GM21360 (cell line): Measurements from ENCODE around the gene EZH1.
A peak's percentile ranks its signal among the peaks of the same experiment; 100 is the strongest.

Experiments
- ATAC-seq: cut with Tn5 transposase; IDR thresholded peaks from one replicate; pipeline ENCODE4 v1.9.1; 2021; ENCODE audit warnings: mild to moderate bottlenecking, moderate library complexity; ENCODE audit not compliant: unreplicated experiment

EZH1 gene

DNA sequence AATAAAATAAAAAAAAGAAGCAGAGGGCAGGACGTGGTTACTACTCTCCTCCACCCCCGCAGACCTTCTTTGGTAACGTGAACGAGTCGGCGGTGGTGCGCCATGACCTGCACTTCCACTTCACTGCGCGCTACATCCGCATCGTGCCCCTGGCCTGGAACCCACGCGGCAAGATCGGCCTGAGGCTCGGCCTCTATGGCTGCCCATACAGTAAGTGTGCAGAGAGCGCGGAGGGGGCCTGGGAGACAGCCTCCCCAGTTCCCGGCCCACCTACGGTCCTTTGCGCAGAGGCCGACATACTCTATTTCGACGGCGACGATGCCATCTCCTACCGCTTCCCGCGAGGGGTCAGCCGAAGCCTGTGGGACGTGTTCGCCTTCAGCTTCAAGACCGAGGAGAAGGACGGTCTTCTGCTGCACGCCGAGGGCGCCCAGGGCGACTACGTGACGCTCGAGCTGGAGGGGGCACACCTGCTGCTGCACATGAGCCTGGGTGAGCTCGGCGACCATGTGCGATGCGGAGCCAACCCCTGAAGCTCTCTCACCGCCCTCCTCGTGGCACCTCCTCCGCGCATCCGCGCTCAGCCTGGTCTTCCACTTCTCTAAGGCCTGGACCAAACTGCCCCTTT lies 59.8 kb downstream of the EZH1 start:
- ATAC-seq, result no peak

DNA sequence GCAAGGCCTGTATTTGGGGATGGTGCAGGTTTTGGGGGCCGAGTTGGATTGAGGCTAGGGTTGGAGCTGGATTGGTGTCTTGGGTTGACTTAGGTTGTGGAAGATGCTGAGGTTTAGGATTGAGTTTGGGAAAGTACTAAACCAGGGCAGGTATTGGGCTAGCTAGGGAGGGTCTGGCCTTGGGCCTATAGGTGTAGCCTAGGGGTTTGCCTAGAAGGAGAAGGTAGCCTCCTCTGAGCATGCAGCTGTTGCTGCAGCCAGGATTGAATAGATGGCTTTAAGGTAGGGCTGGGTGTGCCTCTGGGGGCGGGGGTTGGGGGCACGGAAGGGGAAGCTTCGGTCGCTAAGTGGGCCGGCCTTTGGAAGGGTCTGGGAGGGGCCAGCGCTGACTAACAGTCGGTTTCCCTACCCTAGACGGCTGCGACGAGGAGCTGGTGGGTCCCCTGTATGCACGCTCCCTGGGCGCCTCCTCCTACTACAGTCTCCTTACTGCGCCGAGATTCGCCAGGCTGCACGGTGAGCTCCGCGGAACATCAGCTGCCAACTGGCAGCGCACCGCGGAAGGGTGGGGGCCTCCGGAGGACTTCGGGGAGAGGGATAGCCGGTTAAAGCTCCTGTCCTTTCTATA lies 61.3 kb downstream of the EZH1 start:
- no peak for ATAC-seq

DNA sequence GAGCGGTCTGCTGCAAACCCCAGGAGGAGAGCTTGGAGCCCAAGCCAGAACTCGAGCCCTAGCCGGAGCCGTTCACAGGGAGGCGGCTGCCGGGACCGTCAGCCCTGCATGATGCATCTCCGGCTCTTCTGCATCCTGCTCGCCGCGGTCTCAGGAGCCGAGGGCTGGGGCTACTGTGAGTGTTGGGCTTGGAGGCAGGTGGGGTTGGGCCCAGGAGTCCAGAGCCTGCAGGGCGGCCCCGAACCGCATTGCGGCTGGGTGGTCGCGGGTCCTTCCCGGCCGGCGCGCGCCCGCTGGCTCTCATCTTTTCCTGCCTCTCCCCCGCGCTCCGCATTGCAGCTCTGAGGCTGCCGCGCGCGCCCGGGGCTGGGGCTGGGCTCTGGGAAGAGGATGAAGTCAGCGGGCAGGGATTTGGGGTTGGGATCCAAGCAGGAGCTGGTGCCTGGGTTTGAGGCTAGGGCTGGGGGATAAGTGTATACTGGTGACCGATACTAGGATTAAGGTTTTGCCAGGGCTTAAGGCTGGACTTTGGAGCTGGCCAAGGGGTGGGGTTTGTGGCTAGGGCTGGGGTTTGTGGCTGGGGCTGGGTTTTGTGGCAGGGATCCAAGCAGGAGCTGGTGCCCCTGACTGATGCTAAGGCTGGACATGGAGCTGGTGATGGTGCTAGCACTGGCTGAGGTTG lies 62.0 kb downstream of the EZH1 start:
- no peak for ATAC-seq

DNA sequence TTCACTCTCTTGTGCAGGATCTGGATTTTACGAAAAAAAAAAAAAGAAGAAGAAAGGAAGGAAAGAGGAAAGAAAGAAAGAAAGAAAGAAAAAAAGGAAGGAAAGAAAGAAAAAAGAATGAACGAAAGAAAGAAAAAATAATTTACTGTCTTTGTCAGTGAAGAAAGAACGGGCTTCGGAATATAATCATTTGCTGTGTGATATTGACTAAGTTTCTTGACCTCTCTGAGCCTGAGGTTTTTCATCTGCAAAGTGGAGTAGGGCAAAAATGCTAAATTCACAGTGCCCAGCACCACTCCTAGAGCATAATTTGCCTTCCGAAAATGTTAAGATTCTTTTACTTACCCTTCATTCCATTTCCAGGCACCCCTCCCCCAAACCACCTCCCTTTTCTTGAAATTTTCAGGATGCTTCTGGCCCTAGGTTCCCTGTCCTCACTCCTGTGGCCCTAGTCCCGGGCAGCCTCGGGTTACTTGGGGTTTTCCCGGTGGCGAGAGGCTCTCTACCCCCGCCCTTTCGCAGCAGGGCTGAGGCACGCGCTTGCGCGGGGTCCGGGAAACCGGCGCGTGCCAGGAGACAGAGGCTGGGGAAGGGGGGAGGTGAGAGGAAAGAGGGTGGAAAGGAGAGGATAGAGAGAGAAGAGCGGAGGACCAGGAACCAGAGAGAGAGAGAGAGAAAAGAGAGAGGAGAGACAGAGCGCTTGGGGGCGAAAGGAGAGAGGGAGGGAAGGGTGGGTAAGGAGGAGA lies 62.7 kb downstream of the EZH1 start, which contains the start of gene CNTNAP1:
TSS of gene CNTNAP1 (plus strand) at position 556 of the 746 bp plus-strand sequence. CDS start 299 bp downstream, outside the sequence.
- no peak for ATAC-seq

DNA sequence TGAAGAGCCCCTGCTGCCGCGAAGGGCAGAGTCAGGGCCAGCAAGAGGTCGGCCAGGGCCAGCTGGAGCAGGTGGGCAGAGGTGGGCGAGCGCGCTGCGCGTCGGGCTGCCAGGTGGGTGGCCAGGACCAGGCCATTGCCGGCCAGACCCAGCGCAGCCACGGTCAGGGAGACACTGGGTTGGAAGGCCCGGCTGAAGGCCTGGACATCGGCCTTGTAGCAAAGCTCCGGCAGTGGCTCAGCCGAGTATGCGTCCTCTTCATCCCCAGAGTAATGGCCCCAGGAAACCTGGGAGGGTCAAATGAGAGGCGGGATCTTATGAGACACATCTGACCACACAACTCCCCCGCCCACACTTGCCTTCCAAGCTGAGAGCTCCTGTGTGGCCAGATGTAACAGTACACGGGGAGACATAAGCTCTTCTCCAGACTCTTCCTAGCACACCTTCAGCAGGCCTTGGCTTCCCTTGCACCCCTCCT lies 64.5 kb downstream of the EZH1 start:
- no peak for ATAC-seq

DNA sequence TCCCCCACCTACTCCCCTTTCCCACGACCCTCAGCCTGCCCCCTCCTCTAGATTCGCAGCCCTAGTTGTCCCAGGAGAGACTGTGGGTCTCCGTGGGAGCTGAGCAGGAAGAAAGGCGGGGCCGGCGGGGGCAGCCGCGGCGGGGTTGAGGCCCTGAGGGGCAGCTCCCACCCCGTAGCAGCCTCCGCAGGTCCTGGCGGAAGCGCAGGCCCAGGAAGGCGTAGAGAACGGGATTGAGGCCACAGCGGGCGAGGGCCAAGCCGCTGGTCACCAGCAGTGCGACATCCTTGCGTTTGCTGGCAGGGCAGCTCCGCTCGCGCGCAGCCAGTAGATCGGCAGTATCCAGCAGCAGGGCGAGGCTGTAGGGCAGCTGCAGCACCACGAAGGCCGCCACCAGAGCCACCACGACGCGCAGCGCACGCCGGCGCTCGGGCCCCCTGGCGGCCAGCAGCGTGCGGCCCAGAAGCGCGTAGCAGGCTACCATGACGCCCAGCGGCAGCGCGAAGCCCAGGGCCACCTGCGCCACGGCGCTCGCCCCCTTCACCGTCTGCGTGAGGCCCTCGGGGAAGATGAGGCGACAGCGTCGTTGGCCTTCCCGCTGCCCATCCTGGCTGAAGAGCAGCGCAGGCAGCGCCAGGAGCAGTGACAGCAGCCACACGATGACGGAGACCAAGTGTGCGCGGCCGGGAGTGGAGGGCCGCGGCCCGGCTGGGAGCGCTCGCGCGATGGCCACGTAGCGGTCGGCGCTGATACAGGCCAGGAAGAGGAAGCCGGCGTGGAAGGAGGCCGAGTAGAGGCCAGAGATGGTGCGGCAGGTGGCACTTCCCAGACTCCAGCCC lies 65.1 kb downstream of the EZH1 start:
- ATAC-seq, result no peak

DNA sequence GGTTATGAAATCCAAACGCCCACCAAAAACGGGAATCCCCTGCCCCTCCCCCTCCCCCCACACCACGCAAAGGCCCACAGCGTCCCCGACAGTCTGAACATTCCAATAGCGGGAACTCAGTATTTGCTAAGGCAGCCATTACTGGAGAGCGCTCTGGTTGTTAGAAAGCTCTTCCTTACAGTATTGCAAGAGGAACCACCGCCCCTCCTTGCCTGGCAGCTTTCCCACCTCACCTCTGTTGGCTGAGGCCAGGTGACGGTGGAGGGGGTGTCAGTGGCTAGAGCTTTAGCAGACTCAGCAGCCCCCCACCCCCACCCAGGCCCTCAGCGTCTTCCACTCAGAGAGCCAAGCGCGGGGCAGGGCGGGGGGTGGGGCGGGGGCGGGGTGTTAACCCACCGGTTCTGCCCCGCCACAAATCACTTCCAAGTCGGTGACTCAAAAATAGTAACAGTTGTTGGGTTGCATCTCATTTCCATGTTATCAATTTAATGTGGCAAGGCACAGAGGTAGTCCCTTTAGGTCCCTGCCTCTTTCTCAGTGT lies 65.8 kb downstream of the EZH1 start:
- ATAC-seq, result no peak

DNA sequence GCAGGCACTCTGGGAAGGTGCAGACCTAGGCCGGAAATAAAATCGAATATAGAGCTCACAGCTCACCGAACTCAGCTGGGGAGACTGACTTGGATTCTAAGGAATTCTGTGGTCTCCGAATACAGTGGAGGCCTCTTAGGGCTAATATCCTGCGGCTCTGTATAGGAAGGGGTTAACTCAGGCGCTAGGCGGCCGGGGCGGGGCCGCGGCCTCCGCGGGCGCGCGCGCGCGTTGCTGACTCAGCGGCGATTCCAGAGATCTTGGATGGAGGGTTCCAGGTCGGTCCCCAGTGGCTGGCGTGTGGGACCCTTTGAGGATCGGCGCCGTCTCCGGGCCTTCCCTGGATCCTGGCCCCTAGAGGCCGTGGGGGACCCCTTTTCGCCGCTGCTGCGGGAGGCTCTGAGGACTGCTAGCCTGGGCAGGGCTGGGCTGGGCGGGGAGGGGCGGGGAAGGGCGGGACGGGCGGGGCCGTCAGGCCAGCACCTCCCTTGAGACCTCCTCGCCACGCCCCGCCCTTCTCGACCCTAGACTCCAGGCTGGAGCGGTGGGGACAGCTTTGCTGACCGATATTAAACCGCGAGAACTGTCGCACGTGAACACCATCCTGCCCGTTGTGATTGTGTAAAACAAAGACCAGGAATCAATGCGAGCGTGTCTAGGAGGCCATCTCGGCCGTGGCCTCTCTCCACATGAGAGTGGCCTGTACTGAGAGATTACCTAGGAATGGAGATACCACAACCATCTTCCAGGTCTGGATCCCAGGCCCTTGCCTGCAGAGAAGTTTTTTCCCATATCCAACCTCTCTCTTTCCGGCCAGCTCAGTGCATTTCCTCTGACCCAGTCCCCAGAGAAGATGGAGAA lies 66.7 kb downstream of the EZH1 start:
- no peak for ATAC-seq

DNA sequence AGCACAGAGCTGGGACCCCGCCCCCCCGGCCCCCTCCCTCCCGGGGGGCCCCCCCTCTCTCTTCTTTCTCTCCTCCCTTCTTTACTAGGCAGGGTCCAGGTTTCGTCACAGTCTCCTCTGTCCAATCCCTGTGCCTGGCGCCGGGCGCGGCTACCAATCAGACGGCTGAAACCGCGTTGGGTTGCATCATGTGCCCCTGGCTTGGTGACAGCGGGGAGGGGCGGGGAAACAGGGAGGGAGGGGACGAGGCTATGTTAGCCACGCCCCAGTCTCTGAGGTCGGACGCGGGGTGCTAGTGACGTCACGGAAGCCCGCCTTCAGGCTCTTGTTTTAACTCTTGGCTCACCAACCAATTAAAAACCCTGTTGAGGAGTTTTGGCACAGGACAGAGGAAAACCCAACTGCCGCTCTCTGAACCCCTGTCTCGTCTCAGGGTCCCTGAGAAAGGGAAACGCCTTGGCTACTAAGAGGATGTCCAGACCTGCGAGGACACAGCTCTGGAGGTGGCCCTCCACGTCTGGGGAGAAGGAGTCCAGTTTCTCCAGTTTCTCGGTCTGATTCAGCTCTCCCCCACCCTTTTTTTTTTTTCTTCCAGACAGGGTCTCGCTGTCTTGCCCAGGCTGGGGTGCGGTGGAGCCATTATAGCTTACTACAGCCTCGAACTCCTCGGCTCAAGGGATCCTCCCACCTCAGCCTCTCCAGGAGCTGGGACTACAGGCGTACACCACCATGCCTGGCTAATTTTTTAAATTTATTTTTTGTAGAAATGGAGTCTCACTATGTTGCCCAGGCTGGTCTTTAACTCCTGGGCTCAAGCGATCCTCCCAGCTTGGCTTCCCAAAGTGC lies 67.6 kb downstream of the EZH1 start:
- peak; percentile 46 for ATAC-seq

DNA sequence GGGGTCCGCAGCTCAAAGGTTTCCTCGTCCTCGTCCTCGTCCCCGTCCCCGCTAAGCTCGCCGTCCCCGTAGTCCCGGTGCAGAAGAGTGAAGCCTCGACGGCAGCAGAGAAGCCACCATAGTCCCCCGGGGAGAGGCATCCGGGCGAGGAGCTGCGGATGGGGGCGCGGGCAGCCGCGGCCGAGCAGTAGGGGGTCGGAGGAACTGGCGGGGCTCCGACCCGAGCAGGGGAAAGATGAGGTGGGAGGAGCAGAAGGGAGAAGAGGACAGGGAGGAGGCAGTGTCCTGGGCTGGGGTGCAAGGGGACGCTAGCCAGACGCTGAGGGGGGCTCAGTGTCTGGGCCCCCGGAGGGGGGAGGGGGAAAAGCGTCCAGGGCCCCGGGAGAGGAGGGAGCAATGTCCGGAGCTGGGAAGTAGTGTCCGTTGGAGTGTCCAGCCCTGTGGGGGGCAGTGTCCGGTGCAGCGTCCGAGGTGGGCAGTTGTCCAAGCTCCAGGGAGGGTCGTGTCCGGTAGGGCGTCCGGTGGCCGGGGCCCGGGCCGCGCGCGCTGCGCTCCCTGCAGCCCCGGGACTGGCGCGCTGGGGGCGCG lies 68.3 kb downstream of the EZH1 start, which contains the start of gene PLEKHH3:
TSS of gene PLEKHH3 (minus strand) at position 571 of the 588 bp plus-strand sequence. CDS start at position 140, 431 bp downstream.
- ATAC-seq, result peak; percentile 1

DNA sequence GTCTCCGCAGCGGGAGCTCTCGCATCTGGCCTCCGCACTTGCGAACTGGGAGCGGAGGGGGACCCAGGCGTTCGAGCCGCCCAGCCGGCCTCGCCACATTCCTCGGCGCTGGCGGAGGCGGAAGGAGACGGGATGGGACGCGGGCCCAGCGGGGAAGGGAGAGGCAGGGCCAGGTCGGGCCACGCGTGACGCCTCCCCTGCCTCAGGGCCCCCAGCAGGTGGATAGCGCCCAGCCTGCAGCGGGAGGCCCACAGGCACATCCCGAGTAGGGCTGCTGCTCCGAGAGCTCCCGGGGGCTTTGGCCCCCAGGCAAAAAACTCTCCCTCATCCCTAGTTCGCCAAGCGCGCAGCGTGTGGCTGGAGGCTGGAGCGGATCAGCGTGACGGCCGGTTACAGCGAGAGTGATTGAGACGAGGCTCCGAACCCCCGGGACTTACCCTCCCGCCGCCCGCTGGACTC lies 68.8 kb downstream of the EZH1 start:
- no peak for ATAC-seq

DNA sequence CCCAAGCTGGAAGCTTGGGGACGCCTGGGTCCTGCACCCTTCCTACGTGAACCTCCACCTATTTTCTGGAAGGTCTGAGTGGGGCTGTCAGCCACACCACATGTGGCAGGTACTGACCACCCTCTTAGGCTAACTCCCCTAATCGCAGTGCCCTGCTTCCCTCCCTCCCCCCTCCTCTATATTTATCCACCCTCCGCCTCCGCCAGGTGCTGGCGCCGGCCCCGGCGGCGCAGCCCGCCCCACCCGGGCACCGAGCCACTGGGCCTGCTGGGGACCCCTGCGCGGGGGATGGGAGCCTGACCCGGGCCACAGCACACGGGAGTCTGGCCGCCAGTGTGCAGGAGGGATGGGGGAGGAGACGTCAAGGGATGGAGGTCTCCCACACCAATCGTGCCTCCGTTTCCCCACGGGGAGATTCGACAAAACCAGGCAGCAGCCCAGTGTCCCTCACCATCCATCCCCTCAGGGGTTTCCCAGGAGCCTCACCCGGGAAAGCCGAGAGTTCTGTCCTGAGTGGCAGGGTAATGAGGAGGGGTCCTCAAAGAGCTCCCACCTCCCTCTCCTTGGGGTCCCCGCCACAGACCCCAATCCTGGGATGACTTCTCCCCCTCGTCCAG lies 69.4 kb downstream of the EZH1 start:
- no peak for ATAC-seq

DNA sequence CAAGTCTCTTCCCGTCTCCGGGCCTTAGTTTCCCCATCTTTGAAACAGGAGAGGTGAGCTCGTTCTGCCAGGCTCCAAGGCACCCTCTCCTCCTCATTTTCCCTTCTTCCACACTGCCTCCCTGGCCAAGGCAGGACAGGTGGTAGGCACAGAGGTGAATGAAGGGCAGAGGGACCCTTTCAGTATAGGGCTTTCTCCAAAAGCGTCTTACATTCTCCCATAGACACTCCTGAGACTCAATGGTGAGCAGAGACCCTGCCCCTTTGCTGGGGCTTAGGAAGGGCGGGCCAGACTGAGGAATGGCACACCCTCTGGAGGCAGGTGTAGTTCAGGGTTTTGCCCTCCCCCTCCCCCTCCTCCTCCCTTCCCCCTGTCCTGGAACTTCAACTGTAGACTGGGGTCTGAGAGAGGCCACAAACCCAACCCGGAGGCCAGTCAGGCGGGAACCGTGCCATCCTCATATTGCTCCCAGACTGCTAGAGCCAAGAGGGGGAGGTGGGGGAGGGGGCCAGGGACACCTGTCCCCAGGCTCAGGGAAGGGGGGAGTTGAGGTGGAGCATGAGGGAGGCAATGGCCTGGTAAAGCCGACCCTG lies 70.0 kb downstream of the EZH1 start:
- no peak for ATAC-seq

DNA sequence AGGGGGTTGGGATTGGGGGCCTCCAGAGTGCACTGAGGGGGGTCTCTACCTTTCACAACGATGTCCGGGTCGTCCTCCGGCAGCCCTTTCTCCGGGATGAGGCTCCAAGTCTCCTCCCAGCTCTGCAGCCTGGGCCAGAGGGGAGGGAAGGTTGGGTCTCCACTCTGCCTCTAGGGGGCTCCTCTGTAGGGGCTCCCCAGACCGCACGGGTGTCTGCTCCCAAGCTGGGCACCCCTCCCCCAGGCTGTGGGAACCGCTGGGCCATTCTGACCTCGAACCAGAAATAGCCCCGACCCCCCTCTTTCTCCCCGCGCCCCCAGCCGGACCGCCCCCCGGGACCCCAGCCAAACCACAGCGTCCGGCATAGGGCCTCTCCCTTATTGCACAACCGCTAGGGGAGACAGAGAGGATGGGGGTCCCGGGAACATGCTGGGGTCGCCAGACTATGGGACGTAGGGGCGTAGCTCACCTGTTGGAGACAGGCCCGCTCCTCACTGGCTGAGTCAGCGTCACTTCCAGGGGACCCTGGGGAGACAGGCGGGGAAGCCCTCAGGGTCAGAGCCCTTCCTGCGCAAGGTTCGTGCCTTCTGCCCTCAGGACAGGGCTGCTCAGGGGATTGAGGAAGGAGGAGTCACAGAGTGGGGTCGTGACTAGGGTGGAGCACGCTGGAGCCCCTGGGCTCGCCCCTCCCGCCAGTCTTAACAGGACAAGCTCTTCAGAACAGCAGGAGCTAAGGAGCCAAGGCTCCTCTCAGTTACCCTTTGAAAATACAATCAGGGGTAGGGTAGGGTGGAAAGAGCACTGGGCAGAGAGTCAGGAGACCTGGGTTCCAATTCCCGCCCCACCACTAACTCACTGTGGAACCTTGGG lies 70.7 kb downstream of the EZH1 start:
- ATAC-seq, result no peak

DNA sequence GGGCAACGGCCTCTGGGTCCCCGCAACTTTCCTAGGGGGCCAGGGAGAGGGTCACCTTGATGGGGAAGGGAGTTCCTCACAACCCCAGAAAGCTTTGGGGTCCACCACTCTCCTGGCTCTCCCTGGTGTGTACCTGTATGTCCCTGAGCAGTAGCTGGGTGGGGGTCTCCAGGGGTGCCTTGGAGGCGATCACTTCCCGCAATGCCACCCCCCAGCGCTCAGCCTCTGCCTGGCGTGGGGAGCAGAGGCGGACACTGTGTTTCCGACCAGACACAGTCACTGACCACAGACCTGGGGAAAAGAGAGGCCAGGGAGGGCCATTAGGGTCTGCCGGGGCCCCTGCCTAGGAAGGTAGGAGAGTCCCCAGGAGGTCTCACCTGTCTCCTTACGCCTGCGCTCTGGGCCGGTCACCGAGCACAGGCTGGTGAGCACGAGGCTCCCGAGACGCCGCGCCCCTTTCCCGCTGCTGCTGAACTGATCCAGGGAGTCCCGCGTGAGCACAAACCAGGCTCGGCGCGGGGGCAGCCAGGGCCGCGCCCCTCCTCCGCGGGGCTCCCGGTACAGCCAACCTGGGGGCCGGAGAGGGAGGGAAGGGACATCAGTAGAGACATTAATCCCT lies 71.5 kb downstream of the EZH1 start:
- ATAC-seq, result no peak

DNA sequence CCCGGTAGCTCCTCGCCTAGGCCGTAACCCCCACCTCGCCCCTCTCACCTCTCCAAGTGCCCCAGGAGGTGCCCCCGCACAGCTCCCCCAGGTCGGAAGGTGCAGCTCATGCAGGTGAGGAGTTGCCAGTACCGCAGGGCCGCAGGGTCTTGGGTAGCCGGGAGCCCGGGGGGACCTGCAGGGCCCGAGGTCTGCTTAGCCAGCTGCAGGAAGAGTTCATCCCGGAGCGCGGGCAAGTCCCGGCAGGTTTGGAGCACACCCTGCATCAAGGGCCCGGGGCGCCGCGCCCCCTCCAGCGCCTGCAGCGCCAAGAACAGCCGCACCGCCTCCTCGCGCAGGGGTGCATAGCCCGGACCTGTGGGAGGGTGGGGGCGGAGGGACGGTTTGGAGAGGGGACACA lies 72.8 kb downstream of the EZH1 start:
- no peak for ATAC-seq
